GM19324 (cell line): Measurements from ENCODE around the gene EPHA2.
"Not testable (repeated sequence)": the region's sequence is repeated elsewhere in the genome, so short reads cannot be mapped to it uniquely, and the experiment has no call there.

Experiments used
- ATAC-seq: cut with Tn5 transposase; IDR thresholded peaks from one replicate; pipeline ENCODE4 v1.9.1; 2021; ENCODE audit warnings: mild to moderate bottlenecking, moderate library complexity; ENCODE audit not compliant: unreplicated experiment, low FRiP score

Gene EPHA2

GRCh38 chr1:16155537-16156410, at the start of gene EPHA2:
EPHA2 (minus strand) TSS chr1:16156069; CDS start chr1:16155932, 137 bp downstream.
- no peak for ATAC-seq

- ATAC-seq = no peak
Measured at GRCh38 chr1:16205334-16205671, 49.4 kb upstream of the EPHA2 start.

DNA sequence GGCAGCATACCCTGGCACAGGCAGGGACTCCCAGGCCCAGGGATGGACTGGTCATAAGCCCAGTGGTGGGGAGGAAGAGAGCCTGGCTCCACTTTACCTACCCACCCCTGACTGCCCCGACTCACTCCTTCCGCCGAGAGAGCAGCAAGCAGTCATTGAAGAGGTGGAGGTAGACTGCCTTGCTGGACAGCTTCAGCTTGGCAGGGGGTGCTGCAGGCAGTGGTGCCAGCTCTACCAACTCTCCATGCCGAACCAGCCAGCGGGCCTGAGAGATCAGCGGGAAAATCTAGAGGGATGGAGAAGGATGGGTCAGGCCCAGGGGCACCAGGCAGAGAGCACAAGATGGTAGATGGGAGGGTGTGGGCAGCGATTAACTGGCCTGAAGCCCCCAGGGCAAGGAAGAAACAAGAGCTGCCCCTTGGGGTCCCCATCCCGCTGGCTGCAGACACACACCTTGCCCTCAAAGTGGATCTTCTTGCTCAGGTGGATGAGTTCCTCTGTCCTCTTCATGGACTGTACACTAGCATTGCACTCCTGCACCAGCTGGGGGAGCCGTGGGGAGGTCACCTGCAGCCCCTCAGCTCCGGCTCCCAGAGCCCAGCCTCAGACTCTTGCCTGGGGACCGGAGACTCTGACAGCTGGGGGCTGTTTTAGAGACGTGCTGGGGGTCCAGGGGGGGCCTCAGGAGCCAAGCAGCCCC, 48.9 kb upstream of the EPHA2 start:
- ATAC-seq = no peak

GRCh38 chr1:16204216-16204615, 48.3 kb upstream of the EPHA2 start:
- no peak for ATAC-seq

DNA sequence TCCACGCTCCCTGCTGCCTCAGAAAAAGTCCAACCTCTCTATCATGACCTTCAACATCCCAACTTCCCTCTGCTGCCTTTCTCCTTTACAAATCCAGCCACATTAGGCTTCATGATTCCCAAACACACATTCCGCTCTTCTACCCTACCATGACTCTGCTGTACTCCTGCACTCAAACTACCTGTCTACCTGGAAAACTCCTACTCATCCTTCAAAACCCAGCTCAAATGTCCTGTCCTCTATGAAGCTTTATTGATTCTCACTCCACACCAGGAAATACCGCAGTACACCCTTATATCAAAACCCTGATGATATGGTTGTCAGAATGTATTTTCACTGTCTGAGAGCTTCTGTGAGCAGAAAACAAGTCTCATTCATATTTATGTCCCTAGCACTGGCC, 47.7 kb upstream of the EPHA2 start:
- no peak for ATAC-seq

DNA sequence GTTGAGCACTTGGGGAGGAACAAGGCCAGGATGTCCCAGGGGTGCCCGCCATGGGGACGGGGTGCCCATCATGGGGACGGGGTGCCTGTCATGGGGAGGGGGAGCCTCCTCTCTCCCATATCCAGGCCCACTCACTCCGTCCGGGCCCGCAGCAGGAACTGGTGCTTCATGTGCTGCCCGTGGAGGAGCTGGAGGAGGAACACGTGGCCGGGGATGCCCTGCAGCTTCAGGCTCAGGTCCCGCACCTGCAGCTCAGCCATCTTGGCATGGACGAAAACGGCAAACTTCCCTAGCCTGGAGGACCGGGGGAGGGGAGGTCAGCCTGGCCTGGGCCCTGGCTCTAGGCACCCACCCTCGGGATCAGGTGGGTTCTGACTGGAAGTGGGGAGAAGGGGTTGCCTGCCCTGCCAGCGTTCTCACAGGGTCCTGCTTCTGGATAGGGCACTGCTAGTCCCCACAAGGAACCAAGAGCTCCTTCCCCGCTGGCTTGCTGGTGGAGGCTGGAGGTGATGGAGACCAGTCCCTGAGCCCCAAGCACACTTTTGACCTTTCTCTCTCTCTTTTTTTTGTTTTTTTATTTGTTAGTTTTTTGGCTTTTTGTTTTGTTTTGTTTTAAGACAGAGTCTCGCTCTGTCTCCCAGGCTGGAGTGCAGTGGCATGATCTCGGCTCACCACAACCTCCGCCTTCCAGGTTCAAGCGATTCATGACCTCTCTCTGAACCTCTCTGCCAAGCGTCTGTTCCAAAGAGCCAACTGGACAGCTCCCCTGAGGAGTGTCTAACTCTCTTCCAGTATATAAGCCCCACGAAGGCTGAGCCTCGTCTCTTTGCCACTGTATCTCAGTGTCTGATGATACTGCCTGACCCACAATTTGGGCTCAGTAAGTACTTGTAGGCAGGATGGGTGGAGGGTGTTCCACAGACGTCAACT, 46.7 kb upstream of the EPHA2 start:
- ATAC-seq = no peak

- ATAC-seq = no peak
Measured at GRCh38 chr1:16199700-16200099, 43.8 kb upstream of the EPHA2 start.

DNA sequence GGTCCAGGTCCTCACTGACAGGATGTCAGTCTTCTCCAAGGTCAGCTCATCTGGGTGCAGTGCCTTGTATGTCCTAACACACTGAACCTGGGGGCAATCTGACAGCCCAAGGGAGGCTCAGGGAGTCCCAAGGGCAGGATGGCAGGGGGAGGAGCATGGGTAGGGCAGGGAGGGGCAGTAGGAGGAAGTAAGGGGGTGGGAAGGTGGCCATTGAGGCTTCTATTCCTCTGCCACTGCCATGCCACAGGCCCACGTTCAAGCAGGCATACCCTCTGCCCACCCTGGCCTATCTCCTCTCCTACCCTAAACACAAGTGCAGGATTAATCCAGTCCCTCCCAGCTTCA, 43.3 kb upstream of the EPHA2 start:
- ATAC-seq = no peak

DNA sequence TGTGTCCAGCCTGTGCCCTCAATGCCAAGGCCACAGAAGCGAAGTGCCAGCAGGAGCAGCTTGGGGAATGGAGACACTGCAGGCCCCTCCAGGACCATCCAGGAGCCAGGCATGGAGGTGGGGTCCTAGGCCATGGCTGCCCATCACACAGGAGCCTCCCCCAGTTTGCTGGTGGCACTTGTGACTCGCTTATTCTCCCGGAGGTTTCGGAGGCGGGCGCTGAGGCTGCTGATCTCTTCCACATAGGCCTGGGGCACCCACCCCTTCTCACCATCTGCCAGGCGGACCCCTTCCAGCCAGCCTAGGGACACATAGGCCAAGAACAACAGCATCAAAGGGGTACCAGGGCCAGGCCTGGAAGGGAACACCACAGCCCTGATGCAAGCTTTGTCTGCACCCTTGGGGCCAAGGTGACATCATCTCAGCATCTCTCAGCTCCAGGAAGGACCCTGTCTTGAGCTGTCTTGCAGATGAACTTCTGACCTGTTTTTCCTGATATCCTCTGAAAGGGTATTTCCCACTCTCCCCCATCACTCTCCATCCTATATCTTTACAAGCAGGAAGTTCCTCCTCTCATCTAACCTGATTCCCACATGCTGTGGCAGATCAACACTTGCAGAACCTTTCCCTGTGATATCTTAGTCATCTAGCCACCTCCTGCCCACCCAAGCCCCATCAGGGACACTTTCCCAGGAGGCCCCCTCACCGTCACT, 42.7 kb upstream of the EPHA2 start:
- ATAC-seq = no peak

GRCh38 chr1:16196874-16197273, 41.0 kb upstream of the EPHA2 start:
- no peak for ATAC-seq

GRCh38 chr1:16196139-16196538, 40.3 kb upstream of the EPHA2 start:
- not testable (repeated sequence) for ATAC-seq

- no peak for ATAC-seq
Measured at GRCh38 chr1:16195518-16195905, 39.6 kb upstream of the EPHA2 start.

DNA sequence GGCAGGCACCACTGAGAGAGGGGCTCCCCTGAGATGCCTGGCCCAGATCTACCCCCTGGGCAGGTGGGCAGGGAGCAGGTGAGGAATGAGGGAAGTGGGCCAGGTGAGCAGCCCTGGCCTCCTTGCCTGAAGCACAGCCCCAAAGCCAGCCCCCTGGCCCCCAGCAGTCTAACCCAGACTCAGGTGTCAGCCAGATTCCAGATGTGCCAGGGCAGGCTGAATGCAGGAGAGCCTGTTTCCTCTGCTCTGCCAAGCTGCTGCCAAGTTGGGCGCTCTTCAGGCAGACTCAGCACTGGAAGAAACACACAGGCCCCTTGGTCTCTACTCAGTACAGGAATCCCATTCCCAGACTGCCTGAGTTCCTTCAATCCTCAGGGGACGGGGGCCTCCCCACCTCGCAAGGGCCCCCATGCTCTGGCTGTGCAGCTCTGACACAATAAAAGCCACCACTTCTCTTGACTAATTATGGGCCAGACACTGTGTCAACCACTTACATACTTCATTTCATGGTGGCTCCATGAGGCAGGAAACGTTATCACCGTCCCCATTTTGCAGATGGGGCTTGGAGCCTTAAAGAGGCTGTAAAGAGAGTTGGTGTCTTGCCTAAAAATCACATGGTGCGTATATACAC, 36.2 kb upstream of the EPHA2 start:
- no peak for ATAC-seq

GRCh38 chr1:16191309-16191708, 35.4 kb upstream of the EPHA2 start:
- no peak for ATAC-seq

DNA sequence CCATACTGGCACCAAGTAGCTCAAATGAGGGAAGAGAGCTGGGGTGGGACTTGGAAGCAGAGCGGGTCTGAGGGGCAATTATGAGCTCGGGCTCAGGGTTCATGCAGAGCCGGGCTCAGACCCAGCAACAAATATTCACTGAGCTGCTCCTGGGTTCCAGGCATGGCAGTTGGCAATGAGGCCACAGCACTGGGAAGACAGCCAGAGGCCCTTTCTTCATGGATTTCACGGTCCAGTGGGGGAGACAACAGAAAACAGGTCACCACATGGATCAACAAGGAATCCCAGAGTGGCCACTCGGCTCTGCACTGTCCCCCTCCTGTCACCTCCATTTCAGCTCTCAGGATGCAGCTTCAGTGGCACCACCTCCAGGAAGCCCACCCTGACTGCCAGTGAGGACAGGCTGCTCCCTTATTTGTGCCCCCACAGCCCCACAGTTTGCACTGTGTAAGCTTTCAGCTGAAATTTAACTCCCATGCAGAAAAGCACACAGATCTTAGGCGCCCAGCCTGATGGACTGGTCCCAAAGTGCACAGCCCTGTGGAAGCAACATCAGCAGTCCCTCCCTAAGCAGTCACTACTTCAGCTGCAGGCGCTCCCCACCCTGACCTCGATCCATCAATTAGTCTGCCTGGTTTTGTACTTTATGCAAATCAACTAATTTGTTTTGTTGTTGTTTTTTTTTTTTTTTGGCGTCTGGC, 34.2 kb upstream of the EPHA2 start:
- no peak for ATAC-seq

- no peak for ATAC-seq
Measured at GRCh38 chr1:16189003-16189402, 33.1 kb upstream of the EPHA2 start.

DNA sequence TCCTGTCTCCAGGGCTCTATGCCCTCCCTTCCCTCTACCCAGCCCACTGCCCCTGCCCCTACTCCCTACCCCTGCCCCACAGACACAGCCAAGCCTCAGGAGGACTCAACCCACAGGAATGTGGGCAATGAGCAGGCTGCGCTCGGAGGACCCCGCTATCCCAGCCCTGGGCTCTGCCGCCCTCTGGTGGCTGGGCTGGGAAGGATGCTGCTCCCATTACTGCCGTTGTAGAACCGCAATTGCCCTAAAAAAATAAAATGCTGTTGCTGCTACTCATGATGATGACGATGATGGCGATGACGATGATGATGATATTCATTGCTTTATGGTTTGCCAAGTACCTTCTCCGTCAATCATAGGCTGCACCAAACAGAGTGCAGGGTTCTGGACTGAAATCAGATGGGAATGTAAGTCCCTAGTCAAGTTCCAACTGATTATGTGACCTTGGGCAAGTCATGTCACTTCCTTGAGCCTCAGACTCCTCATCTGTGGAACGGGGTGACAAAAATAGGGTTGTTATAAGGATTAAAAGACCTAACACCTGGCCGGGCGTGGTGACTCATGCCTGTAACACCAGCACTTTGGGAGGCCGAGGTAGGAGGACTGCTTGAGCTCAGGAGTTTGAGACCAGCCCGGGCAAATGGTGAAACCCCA, 32.0 kb upstream of the EPHA2 start:
- no peak for ATAC-seq

- no peak for ATAC-seq
Measured at GRCh38 chr1:16186655-16187235, 30.9 kb upstream of the EPHA2 start.
